ENCODE data around the gene ELMO2. TPM values are rescaled to one million over a fixed set of nuclear protein-coding genes. Genes with fewer than 3 reads are reported as not detected.

Gene ELMO2
- total RNA-seq, 1 donor from 2014 or later = 53.3 TPM

DNA sequence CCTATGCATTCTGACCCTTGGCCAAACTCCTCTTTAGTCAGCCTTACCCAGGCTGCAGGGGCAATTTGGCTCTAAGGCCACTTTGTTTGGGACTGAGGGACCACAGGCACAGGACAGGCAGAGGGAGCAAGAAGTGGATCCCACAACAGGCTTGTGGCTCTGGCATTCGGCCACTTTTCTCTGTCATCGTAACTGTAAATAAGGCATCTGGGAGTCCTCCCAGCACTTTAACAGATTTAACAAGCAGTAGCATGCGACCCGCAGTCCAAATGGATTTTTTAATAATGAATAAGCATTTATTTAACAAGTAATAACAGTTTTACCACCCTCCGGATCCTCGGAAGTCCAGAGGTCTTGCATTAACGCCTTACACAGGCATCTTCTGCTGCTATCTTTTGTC is 82.0 kb downstream of the ELMO2 start:
- peaks cover 4% of the 10 kb centered on the region for H3K27me3 ChIP-seq
- H3K4me3 ChIP-seq = no peak overlapping the region
- Mint-ChIP-seq H3K4me1 (peaks cover 44% of the 10 kb centered on the region), H3K4me3 (no peak overlapping the region), H3K9me3 (no peaks in the 10 kb centered on the region), H3K36me3 (no peaks in the 10 kb centered on the region), H3K27me3 (ENCODE audit: insufficient read depth, low read depth) (peaks cover 18% of the 10 kb centered on the region), H3K27ac (no peak overlapping the region)
- peaks cover 3% of the 10 kb centered on the region for H3F3A ChIP-seq (ENCODE audit: low read depth)
- peaks cover 19% of the 10 kb centered on the region for H3K4me1 ChIP-seq
- DNase-seq (ENCODE audit: low spot score) = no peak
- no peak overlapping the region for H3K9ac ChIP-seq
- no peaks in the 10 kb centered on the region for H3K9me3 ChIP-seq (ENCODE audit: low read depth)
- H3K27ac ChIP-seq = no peak overlapping the region
- no peaks in the 10 kb centered on the region for H3K36me3 ChIP-seq
- no peaks in the 10 kb centered on the region for H4K20me1 ChIP-seq (ENCODE audit: low read depth)
- TF ChIP-seq EZH2 (IDR thresholded peaks at IDR 0.05) (no peak), EZH2phosphoT487 (IDR thresholded peaks at IDR 0.05) (no peak)
- TF ChIP-seq, protein P1, sequence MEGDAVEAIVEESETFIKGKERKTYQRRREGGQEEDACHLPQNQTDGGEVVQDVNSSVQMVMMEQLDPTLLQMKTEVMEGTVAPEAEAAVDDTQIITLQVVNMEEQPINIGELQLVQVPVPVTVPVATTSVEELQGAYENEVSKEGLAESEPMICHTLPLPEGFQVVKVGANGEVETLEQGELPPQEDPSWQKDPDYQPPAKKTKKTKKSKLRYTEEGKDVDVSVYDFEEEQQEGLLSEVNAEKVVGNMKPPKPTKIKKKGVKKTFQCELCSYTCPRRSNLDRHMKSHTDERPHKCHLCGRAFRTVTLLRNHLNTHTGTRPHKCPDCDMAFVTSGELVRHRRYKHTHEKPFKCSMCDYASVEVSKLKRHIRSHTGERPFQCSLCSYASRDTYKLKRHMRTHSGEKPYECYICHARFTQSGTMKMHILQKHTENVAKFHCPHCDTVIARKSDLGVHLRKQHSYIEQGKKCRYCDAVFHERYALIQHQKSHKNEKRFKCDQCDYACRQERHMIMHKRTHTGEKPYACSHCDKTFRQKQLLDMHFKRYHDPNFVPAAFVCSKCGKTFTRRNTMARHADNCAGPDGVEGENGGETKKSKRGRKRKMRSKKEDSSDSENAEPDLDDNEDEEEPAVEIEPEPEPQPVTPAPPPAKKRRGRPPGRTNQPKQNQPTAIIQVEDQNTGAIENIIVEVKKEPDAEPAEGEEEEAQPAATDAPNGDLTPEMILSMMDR (IDR thresholded peaks at IDR 0.05) = no peak
- no peak overlapping the region for H3K4me2 ChIP-seq
- no peak overlapping the region for H2AFZ ChIP-seq (replicated peaks)
- no peaks in the 10 kb centered on the region for H3K79me2 ChIP-seq (ENCODE audit: low read depth)

DNA sequence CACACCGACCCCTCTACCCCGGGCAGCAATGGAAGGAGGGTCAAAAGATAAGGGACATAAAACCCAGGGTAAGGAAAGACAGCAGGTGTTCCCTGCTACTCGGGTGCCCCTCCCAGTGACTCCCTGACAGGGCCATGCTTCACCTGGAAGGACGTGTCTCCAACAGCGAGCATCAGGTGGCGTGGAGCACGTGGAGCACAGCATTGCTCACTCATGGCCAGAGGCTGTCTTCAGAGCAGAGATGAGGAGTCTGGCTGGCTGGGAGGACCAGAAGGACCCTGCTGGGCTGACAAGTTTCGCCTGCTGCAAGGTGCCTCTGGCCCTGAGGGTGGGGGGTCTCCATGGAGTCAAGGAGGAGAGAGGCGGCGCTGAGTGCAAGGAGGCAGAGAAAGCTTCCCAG is 82.9 kb downstream of the ELMO2 start:
- Histone ChIP-seq H3K9ac (no peak overlapping the region), H3K4me3 (no peak overlapping the region), H3K4me2 (no peak overlapping the region), H3K27ac (no peak overlapping the region), H2AFZ (replicated peaks) (no peak overlapping the region), H3K4me1 (peaks cover 12% of the 10 kb centered on the region), H3K79me2 (ENCODE audit: low read depth) (no peaks in the 10 kb centered on the region), H4K20me1 (ENCODE audit: low read depth) (no peaks in the 10 kb centered on the region), H3K9me3 (ENCODE audit: low read depth) (no peaks in the 10 kb centered on the region), H3F3A (ENCODE audit: low read depth) (peaks cover 3% of the 10 kb centered on the region), H3K36me3 (no peaks in the 10 kb centered on the region), H3K27me3 (peaks cover 4% of the 10 kb centered on the region)
- TF ChIP-seq EZH2 (IDR thresholded peaks at IDR 0.05) (no peak), EZH2phosphoT487 (IDR thresholded peaks at IDR 0.05) (no peak)
- TF ChIP-seq, protein P1 (IDR thresholded peaks at IDR 0.05) = no peak
- no peaks in the 10 kb centered on the region for H3K9me3 Mint-ChIP-seq
- H3K36me3 Mint-ChIP-seq = no peaks in the 10 kb centered on the region
- H3K27ac Mint-ChIP-seq = no peak overlapping the region
- peaks cover 41% of the 10 kb centered on the region for H3K4me1 Mint-ChIP-seq
- no peak overlapping the region for H3K4me3 Mint-ChIP-seq
- peaks cover 14% of the 10 kb centered on the region for H3K27me3 Mint-ChIP-seq (ENCODE audit: insufficient read depth, low read depth)
- DNase-seq (ENCODE audit: low spot score) = no peak

DNA sequence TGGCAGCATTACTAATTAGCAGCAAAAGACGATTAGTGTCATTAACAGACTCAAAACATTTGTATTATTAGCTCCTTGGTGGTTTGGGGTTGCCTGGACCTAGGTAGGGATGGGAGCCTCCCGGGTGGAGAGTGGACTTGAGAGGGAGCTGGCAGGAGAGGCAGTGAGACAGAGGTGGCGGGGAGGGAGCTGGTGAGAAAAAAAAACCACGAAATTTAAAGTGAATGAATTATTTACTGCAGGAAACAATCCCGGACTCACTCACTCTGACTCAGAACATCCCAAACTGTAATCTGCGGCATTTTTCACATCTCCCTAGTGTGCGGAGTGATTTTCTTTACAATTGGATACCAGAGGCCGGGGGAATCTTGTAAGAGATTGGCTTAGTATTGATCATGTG is 83.8 kb downstream of the ELMO2 start:
- Histone ChIP-seq H3K36me3 (no peaks in the 10 kb centered on the region), H3K79me2 (ENCODE audit: low read depth) (no peaks in the 10 kb centered on the region), H2AFZ (replicated peaks) (no peak overlapping the region), H3K4me1 (peaks cover 5% of the 10 kb centered on the region), H3K27ac (no peak overlapping the region), H3F3A (ENCODE audit: low read depth) (peaks cover 3% of the 10 kb centered on the region), H4K20me1 (ENCODE audit: low read depth) (no peaks in the 10 kb centered on the region), H3K9ac (no peak overlapping the region), H3K9me3 (ENCODE audit: low read depth) (no peaks in the 10 kb centered on the region), H3K4me3 (no peak overlapping the region), H3K27me3 (peaks cover 4% of the 10 kb centered on the region), H3K4me2 (no peak overlapping the region)
- Mint-ChIP-seq H3K27me3 (ENCODE audit: insufficient read depth, low read depth) (peaks cover 15% of the 10 kb centered on the region), H3K36me3 (no peaks in the 10 kb centered on the region), H3K9me3 (no peaks in the 10 kb centered on the region), H3K4me3 (no peak overlapping the region), H3K27ac (no peak overlapping the region), H3K4me1 (peaks cover 37% of the 10 kb centered on the region)
- DNase-seq (ENCODE audit: low spot score) = no peak
- TF ChIP-seq EZH2 (IDR thresholded peaks at IDR 0.05) = no peak
- no peak for TF ChIP-seq EZH2phosphoT487 (IDR thresholded peaks at IDR 0.05)
- TF ChIP-seq, protein P1 (IDR thresholded peaks at IDR 0.05) = no peak

Data from neural progenitor cell (in vitro differentiated cells).